HL-60/S4 (cell line): Measurements from ENCODE around the gene SPAG9.

Experiments used
- in situ Hi-C: fragments of 300-500 bp; cut with MboI; formaldehyde crosslinking; loops from 2 replicates; pipeline ENCODE4 v1.14.3; 2022; ENCODE audit warnings: low sequenced_read_pairs

The SPAG9 gene

DNA sequence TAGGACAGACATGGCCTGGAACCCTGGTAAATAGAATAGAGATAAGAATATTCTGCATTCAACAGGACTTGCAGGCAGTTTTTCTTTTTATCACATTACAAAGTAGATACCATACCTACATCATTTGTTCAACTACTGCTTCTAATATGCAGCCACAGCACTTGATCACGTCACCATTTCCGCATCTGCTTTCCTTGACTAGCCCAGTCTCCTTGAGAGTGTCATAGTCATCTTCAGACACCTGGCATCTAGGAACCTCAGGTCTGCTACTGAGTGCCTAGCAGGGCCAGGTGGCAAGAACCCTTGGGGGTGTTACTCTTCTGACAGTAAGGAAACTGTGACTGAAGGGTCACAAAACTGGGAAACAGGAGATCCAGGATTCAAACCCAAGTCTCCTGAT is 161.3 kb downstream of the SPAG9 start:
- in situ Hi-C loops: loop anchor here (10.0 kb wide), 1 partner anchor 415 kb away; the partner anchor contains the start of gene SPATA20

DNA sequence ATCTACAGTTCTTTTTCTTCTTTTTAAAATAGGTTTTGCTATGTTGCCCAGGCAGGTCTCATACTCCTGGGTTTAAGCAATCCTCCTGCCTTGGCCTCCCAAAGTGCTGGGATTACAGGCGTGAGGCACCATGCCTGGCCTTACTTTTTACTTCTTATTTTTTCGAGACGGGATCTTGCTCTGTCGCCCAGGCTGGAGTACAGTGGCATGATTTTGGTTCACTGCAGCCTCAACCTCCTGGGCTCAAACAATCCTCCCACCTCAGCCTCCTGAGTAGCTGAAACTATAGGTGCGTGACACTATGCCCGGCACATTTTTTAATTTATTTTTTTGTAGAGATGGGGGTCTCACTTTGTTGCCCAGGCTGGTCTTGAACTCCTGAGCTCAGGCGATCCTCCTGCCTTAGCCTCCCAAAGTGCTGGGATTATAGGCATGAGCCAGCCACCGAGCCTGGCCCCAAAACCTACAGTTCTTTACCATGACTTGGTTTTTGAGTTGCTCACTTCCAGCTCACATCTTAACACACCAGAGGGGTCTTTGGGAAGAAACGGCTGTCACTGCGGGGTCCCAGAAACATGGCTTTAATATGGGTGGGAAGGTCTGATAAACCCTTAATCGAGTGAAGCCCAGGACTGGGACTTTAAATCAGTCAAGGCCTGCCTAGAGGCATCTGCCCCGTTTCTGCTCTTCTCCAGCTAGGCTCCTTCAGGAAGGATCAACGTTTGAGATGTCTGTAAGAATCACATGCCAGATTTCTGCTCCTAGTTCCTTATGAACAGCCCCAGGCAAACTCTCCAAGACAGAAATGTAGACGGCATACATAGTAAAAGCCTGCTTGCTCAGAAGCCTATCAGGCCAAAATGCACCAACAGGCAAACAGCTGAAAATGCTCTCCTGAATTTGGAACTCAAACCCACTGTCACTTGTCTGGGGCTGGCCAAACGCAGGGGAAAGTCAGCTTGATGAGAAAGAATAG is 162.8 kb downstream of the SPAG9 start:
- in situ Hi-C loops: loop anchor here (10.0 kb wide), 1 partner anchor 413 kb away; the partner anchor contains the start of gene SPATA20

DNA sequence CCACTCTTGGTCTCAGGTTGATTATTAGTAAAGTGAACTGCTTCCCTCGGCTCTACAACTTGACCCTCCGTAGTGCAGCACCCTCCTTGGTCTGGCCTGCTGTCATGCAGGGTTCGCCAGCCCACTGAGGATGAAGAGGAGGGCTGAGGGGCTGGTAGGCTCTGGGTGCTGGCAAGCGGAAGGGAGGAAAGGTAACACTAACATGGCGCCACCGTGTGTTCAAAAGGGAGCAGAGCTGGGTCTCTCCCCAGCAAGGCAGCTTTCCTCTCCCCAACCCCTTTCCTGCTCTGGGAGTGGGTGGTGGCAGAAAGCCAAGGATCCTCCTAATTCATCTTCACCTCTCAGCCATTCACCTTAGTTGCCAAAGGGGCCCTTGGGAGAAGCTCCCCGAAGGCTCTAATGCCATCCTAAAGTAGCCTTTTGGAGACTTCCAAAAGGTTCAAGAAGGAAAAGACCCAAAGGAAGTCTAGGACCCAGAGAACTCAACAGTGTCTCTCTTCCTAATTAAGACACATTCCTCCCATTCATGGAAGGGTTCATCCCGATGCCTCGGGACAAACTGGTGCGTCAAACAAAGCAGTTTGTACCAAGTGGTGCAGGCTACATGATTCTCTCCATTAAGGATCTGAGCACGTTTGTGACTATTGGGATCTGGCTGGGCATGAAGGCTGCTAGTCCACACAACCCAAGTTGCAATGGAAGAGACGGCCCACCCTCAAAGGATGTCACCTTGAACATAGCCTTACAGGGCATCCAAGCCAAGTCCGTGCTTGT is 163.7 kb downstream of the SPAG9 start:
- in situ Hi-C loops: loop anchor here (10.0 kb wide), 1 partner anchor 412 kb away; the partner anchor contains the start of gene SPATA20

DNA sequence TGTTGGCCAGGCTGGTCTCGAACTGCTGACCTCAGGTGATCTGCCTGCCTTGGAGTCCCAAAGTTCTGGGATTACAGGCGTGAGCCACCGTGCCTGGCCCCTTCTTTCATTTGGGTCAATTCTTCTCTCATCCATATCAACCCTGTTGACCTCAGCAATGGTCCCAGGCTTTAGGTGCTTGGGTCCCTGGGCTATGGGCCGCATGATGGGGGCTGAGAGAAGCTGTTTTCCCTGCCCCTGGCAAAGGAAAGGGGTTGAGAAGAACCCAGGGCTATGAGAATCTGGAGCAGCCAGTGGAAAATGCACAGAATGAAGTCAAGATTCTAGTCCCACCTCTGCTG is 164.3 kb downstream of the SPAG9 start:
- in situ Hi-C loops: loop anchor here (10.0 kb wide), 1 partner anchor 412 kb away; the partner anchor contains the start of gene SPATA20

DNA sequence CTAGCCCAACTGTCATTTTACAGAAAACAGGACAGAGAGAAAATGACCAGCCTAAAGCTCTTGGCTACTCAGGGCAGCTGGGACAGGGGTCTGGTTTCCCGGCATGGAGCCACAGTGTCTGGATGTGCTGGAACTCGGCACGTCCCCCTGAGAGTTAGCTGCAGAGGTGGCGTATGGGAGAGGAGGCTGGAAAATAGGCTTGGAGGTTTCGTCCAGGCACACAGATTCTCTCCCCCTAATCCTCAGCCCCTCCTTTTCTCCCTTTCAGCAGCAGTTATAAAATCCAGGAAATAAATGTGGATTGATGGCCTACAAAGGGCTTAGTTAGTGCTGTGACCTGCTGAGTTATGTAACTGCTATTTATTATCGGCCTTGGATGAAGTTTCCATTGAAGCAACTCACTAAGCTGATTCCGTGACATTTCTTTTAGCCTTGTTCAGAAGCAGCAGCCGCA is 165.0 kb downstream of the SPAG9 start:
- in situ Hi-C loops: loop anchor here (10.0 kb wide), 1 partner anchor 411 kb away; the partner anchor contains the start of gene SPATA20

DNA sequence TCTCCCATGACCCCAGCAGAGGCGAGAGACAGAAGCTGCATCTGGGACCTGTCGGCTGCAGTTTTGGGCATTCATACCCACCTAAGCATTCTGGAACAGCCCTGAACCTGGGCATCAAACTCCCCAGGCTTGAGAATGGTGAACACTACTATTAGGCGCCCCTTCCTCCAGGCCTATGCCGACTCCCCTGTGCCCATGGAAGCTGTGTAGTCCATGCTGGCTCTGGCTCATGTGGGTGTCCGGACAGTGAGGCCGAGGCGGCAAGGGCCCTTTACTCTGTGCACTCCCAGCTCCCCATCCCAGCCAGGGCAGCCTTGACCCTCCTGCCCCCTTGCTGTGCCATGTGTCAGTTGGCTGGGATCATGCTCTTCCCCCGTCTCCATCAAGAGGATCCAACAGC is 165.5 kb downstream of the SPAG9 start:
- in situ Hi-C loops: loop anchor here (10.0 kb wide), 1 partner anchor 410 kb away; the partner anchor contains the start of gene SPATA20

DNA sequence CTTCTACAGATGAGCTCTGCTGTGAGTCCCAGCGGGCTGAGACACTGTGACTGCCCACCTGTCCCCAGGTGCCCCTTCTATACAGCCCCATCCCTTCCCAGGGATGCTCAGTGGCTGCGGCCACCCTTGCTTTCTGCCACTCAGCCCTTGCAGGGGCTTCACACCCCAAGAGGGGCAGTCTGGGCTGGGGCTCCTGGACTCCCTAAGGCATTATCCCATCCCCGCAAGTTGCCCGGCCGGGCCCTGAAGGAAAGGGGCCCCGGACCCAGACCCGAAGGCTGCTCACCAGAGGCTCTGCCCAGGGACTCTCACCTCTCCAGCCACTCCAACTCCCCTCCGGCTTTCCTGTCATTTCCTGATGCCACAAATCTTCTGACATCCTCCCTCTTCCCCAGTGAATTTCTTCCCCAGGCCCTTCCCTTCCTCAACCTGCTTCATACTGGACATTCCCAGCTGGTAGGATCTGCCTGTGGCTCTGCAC is 166.0 kb downstream of the SPAG9 start:
- in situ Hi-C loops: loop anchor here (5.0 to 10.0 kb wide), 3 partner anchors 92 to 410 kb away; partner anchors contain the start of gene SPATA20

DNA sequence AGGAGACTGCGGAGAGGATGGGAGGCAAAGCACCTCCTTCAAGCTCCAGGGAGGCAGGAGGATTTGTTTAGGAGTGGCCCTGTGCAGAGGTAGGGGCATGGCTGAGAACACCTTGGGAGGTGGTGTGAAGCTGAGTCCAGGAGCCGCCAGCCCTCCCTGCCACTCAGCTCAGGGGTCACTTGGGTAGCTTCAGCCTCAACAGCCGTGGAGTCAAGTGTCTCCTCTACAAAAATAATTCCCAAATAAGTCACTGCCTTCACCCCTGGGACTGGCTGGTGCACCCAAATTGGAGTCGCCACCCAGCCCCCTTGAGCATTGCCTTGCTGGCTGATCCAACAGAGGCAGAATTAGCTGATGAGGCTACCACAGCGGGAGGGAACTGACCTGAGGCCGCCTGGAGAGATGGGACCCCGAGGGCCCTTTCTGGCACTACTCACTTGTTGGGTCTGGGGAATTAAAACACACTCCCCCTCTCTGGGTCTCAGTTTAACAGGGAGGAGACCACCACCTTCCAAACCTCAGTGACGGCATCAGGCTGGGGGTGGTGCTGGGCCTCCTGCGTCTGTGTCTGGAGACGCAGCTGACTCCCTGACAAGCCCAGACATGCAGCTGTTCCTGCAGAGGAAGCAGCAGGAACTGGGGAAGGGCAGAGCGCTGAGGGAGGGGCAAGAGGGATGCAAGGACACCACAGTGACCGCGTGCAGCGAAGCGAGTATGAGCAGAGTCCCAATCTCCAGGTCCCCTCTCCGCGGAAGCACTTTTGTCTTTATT is 166.7 kb downstream of the SPAG9 start:
- in situ Hi-C loops: loop anchor here (5.0 to 10.0 kb wide), 3 partner anchors 92 to 409 kb away; partner anchors contain the start of gene SPATA20

DNA sequence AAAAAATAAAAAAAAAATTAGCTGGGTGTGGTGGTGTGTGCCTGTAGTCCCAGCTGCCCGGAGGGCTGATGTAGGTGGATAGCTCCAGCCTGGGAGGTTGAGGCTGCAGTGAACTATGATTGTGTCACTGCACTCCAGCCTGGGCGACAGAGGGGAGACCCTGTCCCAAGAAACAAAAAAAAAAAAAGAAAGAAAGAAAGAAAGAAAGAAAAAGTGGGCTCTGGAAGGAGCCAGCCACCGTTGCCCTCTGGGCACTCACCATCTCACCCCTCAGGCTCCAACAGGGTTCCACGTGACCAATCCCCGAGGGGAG is 167.2 kb downstream of the SPAG9 start:
- in situ Hi-C loops: loop anchor here (5.0 to 10.0 kb wide), 3 partner anchors 91 to 409 kb away; partner anchors contain the start of gene SPATA20

DNA sequence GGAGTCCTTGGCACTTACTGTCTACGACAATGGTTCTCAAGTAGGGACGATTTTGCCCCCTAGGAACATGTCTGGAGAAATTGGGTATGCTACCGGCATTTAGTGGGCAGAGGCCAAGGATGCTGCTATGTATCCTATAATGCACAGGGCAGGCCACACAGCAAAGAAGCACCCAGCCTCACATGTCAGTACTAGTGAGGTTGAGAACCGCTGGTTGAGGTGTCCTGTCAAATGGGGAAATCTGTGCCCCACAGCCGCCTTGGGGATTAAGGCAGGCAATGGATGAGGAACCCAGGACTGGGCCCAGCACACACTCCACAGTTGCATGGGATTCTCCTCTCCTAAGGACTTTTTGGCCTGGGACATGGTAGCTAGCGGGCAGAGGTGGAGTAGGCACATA is 167.8 kb downstream of the SPAG9 start:
- in situ Hi-C loops: loop anchor here (5.0 to 10.0 kb wide), 3 partner anchors 91 to 408 kb away; partner anchors contain the start of gene SPATA20

DNA sequence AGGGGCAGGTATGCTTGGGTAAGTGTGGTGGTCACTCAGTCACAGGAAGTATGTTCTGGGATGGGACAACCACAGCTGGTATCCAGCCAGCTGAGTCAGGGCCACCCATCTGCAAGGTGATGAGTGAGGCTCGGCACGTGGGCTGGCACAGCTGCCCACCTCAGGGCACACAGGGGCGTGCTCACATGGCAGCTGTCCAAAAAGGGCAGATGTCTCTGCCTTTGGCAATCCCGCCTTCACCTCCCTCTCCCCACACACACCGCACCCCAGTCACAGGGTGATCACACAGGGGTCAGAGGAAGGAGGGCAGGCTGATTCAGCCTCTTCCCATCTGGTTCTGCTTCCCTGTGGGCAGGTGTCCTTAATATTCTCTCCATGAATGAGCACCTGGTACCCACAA is 168.7 kb downstream of the SPAG9 start:
- in situ Hi-C loops: loop anchor here (5.0 to 10.0 kb wide), 3 partner anchors 90 to 407 kb away; partner anchors contain the start of gene SPATA20

DNA sequence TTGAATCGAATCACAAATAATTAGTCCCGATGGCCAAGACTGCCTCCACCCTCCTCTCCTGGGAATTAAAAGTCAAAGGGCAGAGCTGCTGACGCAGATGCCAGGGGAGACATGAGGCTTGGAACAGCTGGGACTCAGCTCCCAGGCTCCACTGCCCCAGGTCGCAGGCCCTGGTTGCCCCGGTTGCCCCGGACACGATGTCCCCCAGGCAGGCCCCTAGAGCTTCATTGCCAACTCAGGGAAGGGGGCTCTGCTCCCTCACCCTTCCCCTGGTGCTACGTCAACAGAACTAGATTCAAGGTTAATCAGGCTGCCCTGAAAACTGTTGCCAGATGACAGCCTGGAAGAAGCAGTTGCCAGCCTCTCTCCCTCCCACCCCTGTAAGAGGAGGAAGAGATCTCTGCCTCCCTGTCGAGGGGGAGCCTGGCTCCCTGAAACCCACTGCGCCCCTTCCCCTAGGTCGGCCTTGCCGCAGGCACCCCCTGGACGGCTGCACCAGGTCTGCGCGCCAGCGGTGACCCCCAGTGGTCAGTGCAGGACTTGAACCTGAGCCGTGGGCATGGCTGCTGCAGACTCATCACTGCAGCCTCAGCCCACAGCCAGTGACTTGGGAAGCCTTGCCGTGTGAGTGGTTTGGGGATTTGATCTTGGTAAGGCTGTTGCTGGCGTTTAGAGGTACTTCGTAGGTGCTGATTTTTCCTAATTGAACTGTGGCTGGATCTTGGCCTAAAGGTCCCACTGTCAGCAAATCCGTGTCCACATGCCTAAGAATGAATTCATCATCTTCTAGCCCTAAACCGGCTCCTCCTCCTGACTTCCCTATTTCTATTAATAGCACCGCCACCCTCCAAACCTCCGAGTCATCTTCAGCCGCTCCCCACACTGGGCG is 170.4 kb downstream of the SPAG9 start:
- in situ Hi-C loops: loop anchor here (5.0 to 10.0 kb wide), 3 partner anchors 88 to 405 kb away; partner anchors contain the start of gene SPATA20

DNA sequence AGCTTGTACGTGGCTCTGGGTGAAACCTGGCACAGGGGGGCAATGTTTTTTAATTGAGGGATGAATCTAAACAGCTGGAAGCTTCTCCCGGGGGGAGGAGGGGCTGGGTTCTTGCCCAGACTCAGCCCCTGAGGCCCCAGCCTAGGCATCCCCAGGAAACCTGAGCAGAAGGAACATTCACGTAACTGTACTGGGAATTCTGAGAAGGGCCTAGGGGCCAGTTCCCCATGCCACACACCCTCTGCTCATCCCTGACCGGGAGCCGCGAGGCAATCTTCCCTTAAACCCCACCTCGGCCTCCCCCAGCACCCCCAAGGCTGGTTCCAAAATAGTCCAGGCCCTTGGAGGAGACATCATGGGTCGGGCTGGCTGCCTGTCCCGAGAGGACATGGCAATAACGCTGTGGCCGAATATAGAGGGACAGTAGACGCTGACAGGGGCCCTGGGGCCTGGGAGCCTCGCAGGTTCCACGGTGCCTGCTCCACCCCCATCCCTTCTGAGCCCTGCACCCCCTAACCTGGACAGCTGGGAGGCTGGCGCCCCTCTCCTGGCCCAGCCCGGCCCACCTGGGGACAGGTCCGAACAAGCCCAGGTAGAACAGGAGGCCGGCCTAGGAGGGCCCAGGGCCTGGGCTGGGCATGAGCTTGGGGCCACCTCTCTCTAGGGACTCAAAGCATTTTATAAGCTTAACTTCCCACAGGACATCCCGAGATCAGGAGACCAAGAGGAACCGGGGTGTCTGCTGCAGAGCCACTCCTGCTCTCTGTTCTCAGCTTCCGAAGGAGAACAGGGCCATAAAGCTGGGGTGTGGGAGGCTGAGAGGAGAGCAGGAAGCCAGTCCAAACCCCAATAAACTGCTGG is 171.3 kb downstream of the SPAG9 start:
- in situ Hi-C loops: no loop called here

DNA sequence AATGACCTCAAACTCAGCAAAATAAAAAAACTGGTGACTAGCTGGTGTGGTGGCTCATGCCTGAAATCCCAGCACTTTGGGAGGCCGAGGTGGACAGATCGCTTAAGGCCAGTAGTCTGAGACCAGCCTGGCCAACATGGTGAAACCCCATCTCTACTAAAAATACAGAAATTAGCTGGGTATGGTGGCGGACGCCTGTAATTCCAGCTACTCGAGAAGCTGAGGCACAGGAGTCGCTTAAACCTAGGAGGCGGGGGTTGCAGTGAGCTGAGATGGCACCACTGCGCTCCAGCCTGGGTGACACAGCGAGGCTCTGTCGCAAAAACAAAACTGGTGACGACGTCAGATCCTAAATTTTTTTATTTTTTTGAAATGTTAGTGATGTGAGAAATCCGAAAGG is 172.0 kb downstream of the SPAG9 start:
- in situ Hi-C loops: no loop called here

DNA sequence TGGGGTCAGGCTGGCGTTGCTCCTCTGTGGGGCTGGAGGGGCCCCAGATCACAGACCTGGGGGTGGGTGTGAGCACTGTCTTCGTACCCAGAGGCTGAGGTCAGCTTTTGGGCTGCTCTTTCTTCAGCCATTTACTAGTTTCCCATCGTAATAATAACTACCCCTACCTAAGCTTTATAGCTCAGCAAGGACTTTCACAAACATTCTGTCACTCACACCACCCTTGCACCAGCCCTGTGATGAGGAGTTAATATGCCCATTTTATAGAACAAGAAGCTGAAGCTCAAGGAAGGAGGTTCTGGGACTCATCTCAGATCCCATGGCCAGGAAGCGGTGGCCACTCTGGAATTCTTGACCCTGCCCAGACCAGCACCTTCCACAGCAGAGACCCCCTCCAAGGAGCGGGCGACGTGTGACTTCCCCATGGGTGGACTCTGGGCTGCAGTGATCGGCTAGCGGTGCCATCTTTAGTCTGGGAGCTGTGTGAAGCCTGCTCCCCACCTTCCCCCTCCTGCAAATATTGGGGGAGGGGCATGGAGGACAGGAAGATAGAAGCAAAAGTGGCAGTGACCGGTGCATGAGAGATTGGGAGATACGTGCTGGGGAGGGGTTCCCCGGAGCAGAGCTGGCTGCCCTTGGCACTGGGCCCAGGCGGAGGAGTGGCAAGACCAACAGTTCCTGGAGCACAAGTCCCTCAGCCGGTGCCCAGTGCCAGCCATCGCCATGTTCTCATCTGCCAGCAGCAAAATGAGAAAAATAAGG is 172.7 kb downstream of the SPAG9 start:
- in situ Hi-C loops: no loop called here

DNA sequence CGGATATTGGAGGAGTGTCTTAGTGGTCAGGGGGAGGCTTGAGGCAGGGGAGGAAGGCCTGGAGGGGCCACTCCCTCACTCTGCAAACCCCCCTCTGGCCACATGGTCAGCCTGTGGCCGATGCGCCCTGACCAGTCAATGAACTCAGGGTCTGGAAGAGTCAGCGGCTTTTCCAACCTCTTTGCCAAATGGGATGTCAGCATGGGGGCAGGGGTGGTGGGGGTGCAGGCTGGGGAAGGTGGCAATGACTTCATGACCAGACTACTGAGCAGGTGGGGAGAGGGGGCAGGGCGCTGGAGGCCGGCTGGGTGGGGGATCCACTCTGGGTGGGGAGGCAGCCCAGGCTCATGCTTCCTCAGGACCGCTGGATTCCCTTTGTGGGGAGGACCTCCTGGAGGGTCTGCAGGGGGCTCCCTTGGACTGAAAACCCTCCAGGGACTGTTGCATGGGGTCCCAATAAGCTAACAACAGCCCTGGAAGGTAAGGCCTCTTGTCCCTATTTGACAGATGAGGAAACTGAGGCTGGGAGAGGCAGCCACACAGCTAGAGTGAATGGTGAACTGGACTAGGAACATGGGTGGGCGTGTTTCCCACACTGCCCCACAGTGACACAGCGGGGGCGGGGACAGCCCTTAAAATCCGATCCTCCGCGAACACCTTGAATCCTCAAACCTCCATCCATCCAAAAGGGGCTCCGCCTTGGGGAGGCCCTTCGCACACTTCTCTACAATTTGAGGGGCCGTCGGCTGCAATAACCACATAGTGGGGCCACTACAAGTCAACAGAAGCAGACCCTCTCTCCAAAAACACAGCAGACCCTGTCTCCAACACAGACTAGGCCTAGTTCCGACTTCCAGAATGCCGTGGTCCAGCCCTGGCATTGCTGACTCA is 173.5 kb downstream of the SPAG9 start:
- in situ Hi-C loops: no loop called here
